CD4-positive, alpha-beta T cell treated with Interleukin-4 for 4 hours (primary cell): Measurements from ENCODE around the gene S100A3.

Source experiments
- DNase-seq: peaks from one replicate; pipeline ENCODE4 v3.0.0-alpha.2; 2020

Gene S100A3

DNA sequence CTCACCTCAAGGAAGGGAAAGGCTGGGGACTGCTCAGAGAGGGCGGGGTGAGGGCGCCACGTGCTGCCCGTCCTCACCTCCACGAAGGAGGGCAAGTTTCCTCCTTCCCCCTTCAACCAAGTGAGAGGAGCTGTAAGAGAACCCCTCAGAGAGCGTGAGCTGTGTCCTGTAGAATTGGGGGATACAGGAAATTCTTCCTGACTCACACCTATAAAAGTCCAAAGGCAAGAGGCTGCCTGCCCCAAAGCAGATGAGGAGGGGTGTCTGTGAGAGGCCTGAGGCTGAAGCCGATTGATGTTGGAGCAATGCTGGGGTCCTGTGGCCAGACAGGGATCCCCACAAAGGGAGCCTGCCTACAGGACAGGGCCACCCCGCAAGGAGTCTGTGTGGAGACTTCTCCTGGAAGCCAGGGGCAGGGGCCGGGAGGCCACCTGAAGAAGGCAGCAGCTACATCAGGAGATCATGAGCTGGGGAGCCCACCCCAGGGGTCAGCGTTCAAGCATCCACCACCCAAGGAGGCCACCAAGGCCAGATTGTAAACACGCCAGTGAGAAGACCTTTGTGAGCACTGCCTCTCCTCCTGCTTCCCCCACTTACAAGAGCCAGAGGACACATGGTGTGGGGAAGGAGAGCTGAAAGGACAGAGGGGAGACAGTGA, 41.0 kb downstream of the S100A3 start:
- no peak for DNase-seq

DNA sequence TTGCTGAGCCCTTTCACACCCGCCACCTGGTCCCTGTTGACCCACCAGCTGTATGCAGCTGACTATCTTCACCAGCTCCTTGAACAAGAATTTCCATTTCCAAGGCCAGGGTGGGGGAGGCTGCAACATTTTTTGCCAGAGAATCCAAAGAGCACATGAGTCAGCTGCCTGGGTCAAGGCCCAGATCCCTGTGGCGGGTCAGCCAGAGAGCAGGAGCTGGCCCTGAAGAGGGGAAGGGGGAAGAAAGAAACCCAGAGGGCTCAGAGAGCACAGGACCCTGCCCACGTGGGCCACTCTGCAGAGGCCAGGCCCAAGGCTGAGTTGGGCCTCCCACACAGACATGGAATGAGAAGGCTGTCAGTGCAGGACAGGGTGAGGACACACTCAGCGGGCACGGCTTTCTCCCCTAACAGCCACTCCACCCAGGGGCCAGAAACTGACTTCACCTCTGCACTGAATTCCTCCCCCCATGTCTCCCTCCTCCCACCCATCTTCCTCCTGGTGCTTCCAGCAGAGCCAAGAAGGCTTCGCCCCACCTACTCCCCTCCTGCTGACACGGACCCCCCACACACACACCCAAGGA, 42.1 kb downstream of the S100A3 start:
- DNase-seq, result no peak

DNA sequence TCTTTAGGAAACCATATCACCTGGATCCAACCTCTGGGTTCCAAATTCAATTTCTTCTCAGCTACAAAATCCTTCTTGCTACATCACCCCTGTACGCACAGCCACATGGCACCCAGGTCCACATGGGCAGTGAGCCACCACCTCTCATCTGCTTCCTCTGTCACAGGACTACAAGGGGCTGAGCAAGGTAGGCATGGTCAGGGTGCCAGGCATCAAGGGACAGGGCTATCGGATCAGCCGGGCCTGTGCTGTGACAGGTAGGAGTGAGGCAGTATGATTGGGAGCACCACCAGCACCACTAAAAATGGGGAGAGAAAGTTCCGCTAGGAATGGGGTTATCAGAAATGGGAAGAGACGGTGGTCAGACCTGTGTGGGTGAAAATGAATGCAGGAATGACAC, 42.7 kb downstream of the S100A3 start:
- no peak for DNase-seq

DNA sequence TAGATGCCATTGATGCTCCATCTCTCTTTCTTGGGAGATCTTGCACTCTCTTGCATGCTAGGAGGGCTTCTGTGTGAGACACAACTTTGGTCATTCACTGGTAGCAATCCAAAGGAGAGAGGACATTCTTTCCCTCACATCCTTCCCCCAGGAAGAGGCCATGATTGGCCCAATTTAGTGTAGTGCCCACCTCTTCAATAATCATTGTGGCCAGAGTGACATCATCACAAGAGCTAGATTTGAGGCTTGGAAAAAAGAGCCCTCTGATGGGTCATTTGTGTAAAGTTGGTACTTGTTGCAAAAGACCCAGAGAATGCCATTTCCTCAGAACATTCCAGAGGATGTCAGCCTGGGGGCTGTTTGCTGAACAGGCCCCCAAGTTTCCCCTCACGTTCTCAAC, 43.5 kb downstream of the S100A3 start:
- no peak for DNase-seq

DNA sequence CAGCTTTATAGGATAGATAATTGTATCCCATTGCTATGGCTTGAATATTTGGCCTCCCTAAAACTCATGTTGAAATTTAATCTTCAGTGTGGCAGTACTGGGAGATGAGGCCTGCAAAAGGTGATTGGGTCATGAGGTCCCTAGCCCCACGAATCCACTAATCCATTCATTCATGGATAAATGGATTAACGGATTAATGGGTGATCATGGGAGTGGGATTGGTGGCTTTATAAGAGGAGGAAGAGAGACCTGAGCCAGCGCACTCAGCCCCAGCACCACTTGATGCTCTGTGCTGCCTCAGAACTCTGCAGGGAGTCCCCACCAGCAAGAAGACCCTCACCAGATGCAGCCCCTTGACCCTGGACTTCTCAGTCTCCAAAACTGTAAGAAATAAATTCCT, 45.3 kb downstream of the S100A3 start:
- no peak for DNase-seq

DNA sequence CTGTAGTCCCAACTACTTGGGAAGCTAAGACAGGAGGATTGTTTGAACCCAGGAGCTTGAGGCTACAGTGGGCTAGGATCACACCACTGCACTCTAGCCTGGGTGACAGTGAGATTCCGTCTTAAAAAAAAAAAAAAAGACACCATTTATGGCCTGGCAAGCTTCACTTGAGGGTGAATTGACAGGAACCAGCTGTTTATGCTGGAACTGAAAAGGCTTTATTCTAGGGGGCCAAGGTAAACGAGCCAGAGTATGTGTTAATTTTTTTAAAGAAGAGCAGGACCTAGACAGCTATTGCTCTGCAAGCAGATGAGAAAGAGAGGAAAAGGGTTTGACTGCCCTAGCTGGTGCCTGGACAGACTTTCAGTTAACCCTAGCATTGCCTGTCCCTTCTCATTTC, 50.3 kb downstream of the S100A3 start:
- no peak for DNase-seq
